GM13976 (cell line): ENCODE results near the gene SGCA.

ENCODE experiments used
- DNase-seq: peaks from one replicate; pipeline ENCODE4 v3.0.0; 2012; ENCODE audit warnings: low spot score
- CTCF ChIP-seq: IDR thresholded peaks from 2 replicates; pipeline ENCODE4 v1.5.1; 2012; ENCODE audit warnings: borderline replicate concordance, mild to moderate bottlenecking; ENCODE audit not compliant: insufficient read depth; ENCODE audit errors: extremely low read depth, missing control alignments, control extremely low read depth
- in situ Hi-C: fragments of 300-500 bp; cut with MboI; formaldehyde crosslinking; loops from one replicate; pipeline ENCODE4 v1.12.0; 2022; ENCODE audit warnings: low sequenced_read_pairs, mixed read lengths, inconsistent platforms; ENCODE audit not compliant: unreplicated experiment

SGCA gene

GRCh38 chr17:50172936-50173334, 7.1 kb downstream of the SGCA start:
- no peak for DNase-seq
- in situ Hi-C loops, result no loop called here
- TF ChIP-seq CTCF, result no peak

GRCh38 chr17:50173335-50173941, 7.6 kb downstream of the SGCA start:
- TF ChIP-seq CTCF, result no peak
- no peak for DNase-seq
- in situ Hi-C loops, result no loop called here

DNA sequence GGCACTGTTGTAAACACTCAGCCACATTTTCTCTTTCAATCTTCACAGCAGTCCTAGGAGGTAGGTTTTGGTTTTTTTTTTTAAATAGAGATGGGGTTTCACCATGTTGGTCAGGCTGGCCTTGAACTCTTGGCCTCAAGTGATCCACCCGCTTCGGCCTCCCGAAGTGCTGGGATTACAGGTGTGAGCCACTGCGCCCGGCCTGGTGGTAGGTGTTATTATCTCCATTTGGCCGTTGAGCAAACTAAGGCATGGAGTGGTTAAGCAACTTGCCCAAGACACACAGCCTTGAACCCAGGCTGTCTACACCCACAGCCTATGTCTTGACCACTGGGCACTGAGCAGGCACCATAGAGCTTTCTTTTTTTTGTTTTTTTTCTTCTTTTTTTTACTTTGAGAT, 8.6 kb downstream of the SGCA start:
- TF ChIP-seq CTCF, result no peak
- in situ Hi-C loops, result no loop called here
- DNase-seq, result no peak

- DNase-seq, result no peak
- no peak for TF ChIP-seq CTCF
- in situ Hi-C loops, result no loop called here
Observed at GRCh38 chr17:50175035-50175807, 9.4 kb downstream of the SGCA start.

- TF ChIP-seq CTCF, result no peak
- in situ Hi-C loops, result no loop called here
- no peak for DNase-seq
Observed at GRCh38 chr17:50176559-50177357, 11.0 kb downstream of the SGCA start.

DNA sequence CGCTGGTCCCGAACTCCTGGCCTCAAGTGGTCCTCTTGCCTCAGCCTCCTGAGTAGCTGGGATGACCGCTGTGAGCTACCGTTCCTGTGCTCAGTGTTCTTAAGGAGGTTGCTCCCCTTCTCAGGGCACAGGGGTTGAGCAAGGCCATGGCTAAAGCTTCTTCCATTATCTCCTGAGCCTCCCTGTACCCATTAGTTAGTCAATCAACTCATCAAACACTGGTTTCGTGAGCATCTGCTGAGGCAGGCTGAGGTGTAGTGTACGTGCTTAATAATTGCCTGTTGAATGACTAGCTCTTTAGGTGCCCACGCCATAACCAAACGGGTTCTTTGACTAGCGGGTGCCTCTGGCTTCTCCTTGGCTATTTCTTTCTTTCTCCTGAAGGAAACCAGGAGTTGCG, 11.7 kb downstream of the SGCA start:
- no peak for DNase-seq
- no peak for TF ChIP-seq CTCF
- in situ Hi-C loops, result no loop called here
